Nephron progenitor cell (in vitro differentiated cells): Measurements from ENCODE around the gene GSG1L2.

Experiments used
- DNase-seq: peaks from one replicate; pipeline ENCODE4 v3.0.0; 2021
- H3K27ac Mint-ChIP-seq: 2 replicates; pipeline ENCODE4 v1.8.0; 2021; ENCODE audit warnings: mild to moderate bottlenecking, moderate library complexity, mixed read lengths
- H3K27me3 Mint-ChIP-seq: 2 replicates; pipeline ENCODE4 v1.8.0; 2021; ENCODE audit warnings: mild to moderate bottlenecking, low read depth, mixed read lengths; ENCODE audit not compliant: poor library complexity
- H3K36me3 Mint-ChIP-seq: 2 replicates; pipeline ENCODE4 v1.8.0; 2021; ENCODE audit warnings: low read depth, mixed read lengths
- H3K4me1 Mint-ChIP-seq: 2 replicates; pipeline ENCODE4 v1.8.0; 2021; ENCODE audit warnings: mixed read lengths
- H3K4me3 Mint-ChIP-seq: 2 replicates; pipeline ENCODE4 v1.8.0; 2021; ENCODE audit warnings: mild to moderate bottlenecking, moderate library complexity, mixed read lengths
- H3K9me3 Mint-ChIP-seq: 2 replicates; pipeline ENCODE4 v1.8.0; 2021; ENCODE audit warnings: mild to moderate bottlenecking, moderate library complexity, mixed read lengths
- CTCF ChIP-seq: fragments of 200-600 bp; sonication (generic); IDR thresholded peaks from 2 replicates; pipeline ENCODE4 v1.5.0; 2021; ENCODE audit warnings: antibody characterized with exemption

The GSG1L2 gene

GRCh38 chr17:9824094-9824493 is 2.2 kb upstream of the GSG1L2 start:
- H3K27ac Mint-ChIP-seq: no peak overlapping the region

GRCh38 chr17:9820448-9820847 is 1.4 kb downstream of the GSG1L2 start:
- no peak for TF ChIP-seq CTCF
- no peaks in the 10 kb centered on the region for H3K36me3 Mint-ChIP-seq
- no peak overlapping the region for H3K4me3 Mint-ChIP-seq
- H3K4me1 Mint-ChIP-seq: peaks cover 19% of the 10 kb centered on the region
- peaks cover 16% of the 10 kb centered on the region for H3K27me3 Mint-ChIP-seq
- no peak overlapping the region for H3K27ac Mint-ChIP-seq
- H3K9me3 Mint-ChIP-seq: no peaks in the 10 kb centered on the region
- no peak for DNase-seq

More at GRCh38 chr17:9824094-9824493, 2.2 kb upstream of the GSG1L2 start:
- peaks cover 5% of the 10 kb centered on the region for H3K4me1 Mint-ChIP-seq
- TF ChIP-seq CTCF: no peak
- no peak for DNase-seq
- no peaks in the 10 kb centered on the region for H3K36me3 Mint-ChIP-seq
- no peak overlapping the region for H3K4me3 Mint-ChIP-seq
- peaks cover 12% of the 10 kb centered on the region for H3K27me3 Mint-ChIP-seq
- no peaks in the 10 kb centered on the region for H3K9me3 Mint-ChIP-seq

- H3K4me1 Mint-ChIP-seq: peaks cover 19% of the 10 kb centered on the region
- peaks cover 16% of the 10 kb centered on the region for H3K27me3 Mint-ChIP-seq
- no peaks in the 10 kb centered on the region for H3K9me3 Mint-ChIP-seq
- TF ChIP-seq CTCF: no peak
- no peak overlapping the region for H3K27ac Mint-ChIP-seq
- no peaks in the 10 kb centered on the region for H3K36me3 Mint-ChIP-seq
- no peak overlapping the region for H3K4me3 Mint-ChIP-seq
- DNase-seq: no peak
Observed at GRCh38 chr17:9818760-9819159, 3.1 kb downstream of the GSG1L2 start.

- Mint-ChIP-seq H3K27me3 (peaks cover 16% of the 10 kb centered on the region), H3K4me3 (no peak overlapping the region), H3K4me1 (peaks cover 19% of the 10 kb centered on the region), H3K27ac (no peak overlapping the region), H3K9me3 (no peaks in the 10 kb centered on the region), H3K36me3 (no peaks in the 10 kb centered on the region)
- peak; percentile 39 for DNase-seq
- TF ChIP-seq CTCF: no peak
Observed at GRCh38 chr17:9817086-9817485, 4.8 kb downstream of the GSG1L2 start.

DNA sequence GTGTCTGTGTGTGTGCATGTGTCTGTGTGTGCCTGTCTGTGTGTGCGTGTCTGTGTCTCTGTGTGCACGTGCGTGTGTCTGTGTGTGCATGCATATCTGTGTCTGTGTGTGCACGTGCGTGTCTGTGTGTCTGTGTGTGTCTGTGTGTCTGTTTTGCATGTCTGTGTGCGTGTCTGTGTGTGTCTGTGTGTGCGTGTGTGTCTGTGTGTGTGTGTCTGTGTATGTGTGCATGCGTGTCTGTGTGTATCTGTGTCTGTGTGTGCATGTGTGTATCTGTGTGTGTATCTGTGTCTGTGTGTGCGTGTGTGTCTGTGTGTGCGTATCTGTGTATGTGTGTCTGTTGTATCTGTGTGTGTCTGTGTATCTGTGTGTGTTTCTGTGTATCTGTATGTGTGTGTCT is 5.4 kb downstream of the GSG1L2 start:
- no peak overlapping the region for H3K27ac Mint-ChIP-seq
- H3K4me3 Mint-ChIP-seq: no peak overlapping the region

More for the DNA sequence above, 5.4 kb downstream of the GSG1L2 start:
- H3K27me3 Mint-ChIP-seq: peaks cover 16% of the 10 kb centered on the region
- no peaks in the 10 kb centered on the region for H3K36me3 Mint-ChIP-seq
- no peak for TF ChIP-seq CTCF
- peaks cover 19% of the 10 kb centered on the region for H3K4me1 Mint-ChIP-seq
- no peak for DNase-seq
- no peaks in the 10 kb centered on the region for H3K9me3 Mint-ChIP-seq
